Measurements from ENCODE around the gene PPP2R1B. TPM values are rescaled to one million over a fixed set of nuclear protein-coding genes. Genes with fewer than 3 reads are reported as not detected.
"Not testable (repeated sequence)": the region's sequence is repeated elsewhere in the genome, so short reads cannot be mapped to it uniquely, and the experiment has no call there.

PPP2R1B gene
- total and polyA plus RNA-seq, 7 experiments from 2014 or later = 15.1 to 49.2 (median 33.1) TPM

DNA sequence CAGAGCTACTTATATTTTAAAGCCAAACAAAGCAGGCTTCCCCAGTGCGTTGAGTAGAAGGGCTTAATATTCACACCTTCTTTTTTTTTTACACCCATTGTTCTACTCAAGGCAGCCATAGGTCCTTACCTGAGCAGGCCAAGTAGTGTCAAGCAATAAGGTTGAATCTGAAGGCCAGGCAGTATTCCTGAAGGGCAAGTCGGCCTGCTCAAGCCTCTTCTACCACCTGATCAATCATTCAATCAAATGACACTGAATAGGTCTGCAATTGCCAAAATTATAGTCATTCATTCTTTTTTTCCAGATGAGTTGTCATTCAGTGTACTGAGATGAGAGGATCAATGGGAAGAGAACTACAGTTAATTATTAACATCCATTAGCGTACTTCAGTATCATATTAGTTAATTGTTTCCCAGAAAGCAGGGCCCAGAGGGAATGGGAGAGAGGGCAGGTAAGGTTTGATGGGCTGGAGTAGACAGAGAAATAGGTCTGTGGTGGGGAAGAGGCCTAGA lies 11.9 kb upstream of the PPP2R1B start:
- H3K9me3 Mint-ChIP-seq = no peaks in the 10 kb centered on the region
- ChIA-PET CTCF (interaction anchor here (0.6 to 4.2 kb wide), 12 partner anchors 11 to 415 kb away, joined by 4 to 42 read pairs (median 8); partner anchors contain the start of gene PPP2R1B), POLR2A (no interaction called here)
- no peak for ATAC-seq
- no peaks in the 10 kb centered on the region for H3K36me3 Mint-ChIP-seq
- no peaks in the 10 kb centered on the region for H3K27me3 ChIP-seq (ENCODE audit: control insufficient read depth in 2 of 2, insufficient read depth in 2 of 2, low read length in 2 of 2)
- H3K36me3 ChIP-seq (ENCODE audit: control insufficient read depth in 2 of 3, insufficient read depth in 3 of 3, low read length in 3 of 3) = no peaks in the 10 kb centered on the region
- no peak overlapping the region for H3K27ac Mint-ChIP-seq
- no peaks in the 10 kb centered on the region for H3K27me3 Mint-ChIP-seq
- no peak overlapping the region for H3K4me3 Mint-ChIP-seq
- H3K4me3 ChIP-seq (ENCODE audit: low read length) = no peak overlapping the region
- H3K27ac ChIP-seq (ENCODE audit: low read depth, low read length) = no peak overlapping the region
- H3K4me1 Mint-ChIP-seq = no peaks in the 10 kb centered on the region
- H3K9me3 ChIP-seq (ENCODE audit: control insufficient read depth in 2 of 3, low read length in 3 of 3) = no peaks in the 10 kb centered on the region
- intact Hi-C loops (cut with micrococcal nuclease) = no loop called here
- no peaks in the 10 kb centered on the region for H3K4me1 ChIP-seq (ENCODE audit: control insufficient read depth in 2 of 2, insufficient read depth in 2 of 2, low read length in 2 of 2)
- no peak for DNase-seq

DNA sequence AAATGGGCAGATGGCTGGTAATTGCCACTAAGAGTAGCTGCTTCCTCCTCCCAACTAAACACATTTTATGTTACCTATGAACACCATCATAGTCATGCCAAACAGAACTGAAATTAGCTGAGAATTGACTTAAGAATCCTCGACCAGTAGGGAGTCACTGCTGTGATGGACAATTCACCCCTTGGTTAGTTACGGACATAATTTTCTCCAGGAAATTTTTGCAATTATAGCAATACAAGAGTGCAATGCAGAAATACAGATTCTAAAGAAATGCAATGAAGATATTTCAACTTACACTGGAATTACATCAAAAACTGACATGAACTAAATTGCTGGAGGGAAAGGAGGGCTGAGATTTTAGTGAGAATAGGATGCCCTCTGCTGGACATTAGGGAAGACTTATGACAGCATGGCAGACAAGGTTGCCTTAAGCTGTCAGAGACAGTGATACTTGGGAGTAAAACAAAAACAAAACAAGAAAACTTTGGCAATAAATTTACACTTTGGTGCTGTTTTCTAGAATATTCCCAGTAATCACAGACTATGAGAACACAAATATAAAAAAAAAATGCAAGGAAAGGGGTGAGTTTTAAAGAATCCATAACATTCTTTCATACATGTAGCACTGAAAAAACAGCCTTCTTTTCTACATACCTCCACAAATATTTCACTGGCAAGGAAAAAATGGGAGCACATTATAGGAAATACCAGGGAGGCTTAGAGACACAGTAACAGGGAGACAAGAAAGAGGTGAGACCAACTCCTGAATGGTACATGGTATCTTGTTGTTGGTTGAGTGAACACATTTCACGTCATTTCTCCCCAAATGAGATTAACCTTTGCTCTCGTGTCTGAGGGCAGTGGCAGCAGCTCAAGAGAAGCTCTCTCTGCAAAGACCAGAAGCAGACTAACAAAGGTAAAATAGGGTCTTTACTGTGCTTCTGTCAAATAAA lies 11.2 kb upstream of the PPP2R1B start:
- H3K27me3 Mint-ChIP-seq = no peaks in the 10 kb centered on the region
- Histone ChIP-seq H3K27ac (ENCODE audit: low read depth, low read length) (no peak overlapping the region), H3K27me3 (ENCODE audit: control insufficient read depth in 2 of 2, insufficient read depth in 2 of 2, low read length in 2 of 2) (no peaks in the 10 kb centered on the region), H3K4me3 (ENCODE audit: low read length) (no peak overlapping the region), H3K36me3 (ENCODE audit: control insufficient read depth in 2 of 3, insufficient read depth in 3 of 3, low read length in 3 of 3) (no peaks in the 10 kb centered on the region), H3K9me3 (ENCODE audit: control insufficient read depth in 2 of 3, low read length in 3 of 3) (no peaks in the 10 kb centered on the region), H3K4me1 (ENCODE audit: control insufficient read depth in 2 of 2, insufficient read depth in 2 of 2, low read length in 2 of 2) (no peaks in the 10 kb centered on the region)
- H3K27ac Mint-ChIP-seq = no peak overlapping the region
- H3K9me3 Mint-ChIP-seq = no peaks in the 10 kb centered on the region
- no peaks in the 10 kb centered on the region for H3K36me3 Mint-ChIP-seq
- H3K4me3 Mint-ChIP-seq = no peak overlapping the region
- ChIA-PET POLR2A (interaction anchor here (1.1 kb wide), 1 partner anchor 175 kb away, joined by 4 read pairs; the partner anchor contains the start of gene SIK2), CTCF (interaction anchor here (0.6 to 4.2 kb wide), 15 partner anchors 11 to 414 kb away, joined by 3 to 42 read pairs (median 7); partner anchors contain the start of gene PPP2R1B)
- ATAC-seq = peak; percentile 89
- no peaks in the 10 kb centered on the region for H3K4me1 Mint-ChIP-seq
- intact Hi-C loops (cut with micrococcal nuclease) = loop anchor here (1.0 to 2.0 kb wide), 6 partner anchors 11 to 323 kb away; partner anchors contain the start of genes SIK2 (in 2 of the 2) and PPP2R1B (in 1 of the 2)
- DNase-seq = peak in 7 of 9 donors; percentile 43 to 71 (median 57)

DNA sequence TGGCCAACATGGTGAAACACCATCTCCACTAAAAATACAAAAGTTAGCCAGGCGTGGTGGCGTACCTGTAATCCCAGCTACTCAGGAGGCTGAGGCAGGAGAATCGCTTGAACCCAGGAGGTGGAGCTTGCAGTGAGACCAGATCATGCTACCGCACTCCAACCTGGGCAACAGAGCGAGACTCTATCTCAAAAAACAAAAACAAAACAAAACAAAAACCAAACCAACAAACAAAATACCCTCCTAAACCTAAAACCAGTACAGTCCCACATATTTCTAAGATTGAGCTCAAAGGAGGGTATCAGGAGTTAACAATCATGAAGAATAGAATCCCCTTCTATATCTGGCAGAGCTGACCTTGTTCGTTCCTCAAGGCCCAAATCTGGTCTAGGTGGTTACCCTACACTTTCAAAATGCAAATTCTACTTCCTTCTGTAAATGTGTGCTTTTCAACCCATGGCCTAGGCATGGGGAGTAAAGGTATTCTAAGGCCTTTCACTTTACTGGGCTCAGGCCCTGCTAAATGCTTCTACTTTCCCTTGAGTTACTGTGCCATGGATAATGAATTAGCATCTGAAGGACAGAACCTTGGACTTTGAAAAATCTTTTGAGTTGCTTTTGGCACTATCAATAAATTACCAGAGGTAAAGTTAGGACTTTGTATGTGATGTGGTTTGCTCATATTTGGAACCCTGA lies 10.4 kb upstream of the PPP2R1B start:
- intact Hi-C loops (cut with micrococcal nuclease) = loop anchor here (1.0 to 2.0 kb wide), 6 partner anchors 10 to 322 kb away; partner anchors contain the start of genes SIK2 (in 2 of the 2) and PPP2R1B (in 1 of the 2)
- Histone ChIP-seq H3K36me3 (ENCODE audit: control insufficient read depth in 2 of 3, insufficient read depth in 3 of 3, low read length in 3 of 3) (no peaks in the 10 kb centered on the region), H3K27ac (ENCODE audit: low read depth, low read length) (no peak overlapping the region), H3K4me3 (ENCODE audit: low read length) (no peak overlapping the region), H3K9me3 (ENCODE audit: control insufficient read depth in 2 of 3, low read length in 3 of 3) (no peaks in the 10 kb centered on the region), H3K27me3 (ENCODE audit: control insufficient read depth in 2 of 2, insufficient read depth in 2 of 2, low read length in 2 of 2) (no peaks in the 10 kb centered on the region), H3K4me1 (ENCODE audit: control insufficient read depth in 2 of 2, insufficient read depth in 2 of 2, low read length in 2 of 2) (no peaks in the 10 kb centered on the region)
- no peak for DNase-seq
- no peaks in the 10 kb centered on the region for H3K9me3 Mint-ChIP-seq
- ATAC-seq = peak; percentile 46
- ChIA-PET CTCF (interaction anchor here (0.6 to 4.2 kb wide), 15 partner anchors 10 to 230 kb away, joined by 3 to 42 read pairs (median 7); partner anchors contain the start of gene PPP2R1B), POLR2A (interaction anchor here (1.1 kb wide), 2 partner anchors 11 to 174 kb away, joined by 4 to 5 read pairs; partner anchors contain the start of genes PPP2R1B and SIK2)
- H3K27ac Mint-ChIP-seq = no peak overlapping the region
- H3K36me3 Mint-ChIP-seq = no peaks in the 10 kb centered on the region
- no peaks in the 10 kb centered on the region for H3K27me3 Mint-ChIP-seq
- no peaks in the 10 kb centered on the region for H3K4me1 Mint-ChIP-seq
- no peak overlapping the region for H3K4me3 Mint-ChIP-seq

DNA sequence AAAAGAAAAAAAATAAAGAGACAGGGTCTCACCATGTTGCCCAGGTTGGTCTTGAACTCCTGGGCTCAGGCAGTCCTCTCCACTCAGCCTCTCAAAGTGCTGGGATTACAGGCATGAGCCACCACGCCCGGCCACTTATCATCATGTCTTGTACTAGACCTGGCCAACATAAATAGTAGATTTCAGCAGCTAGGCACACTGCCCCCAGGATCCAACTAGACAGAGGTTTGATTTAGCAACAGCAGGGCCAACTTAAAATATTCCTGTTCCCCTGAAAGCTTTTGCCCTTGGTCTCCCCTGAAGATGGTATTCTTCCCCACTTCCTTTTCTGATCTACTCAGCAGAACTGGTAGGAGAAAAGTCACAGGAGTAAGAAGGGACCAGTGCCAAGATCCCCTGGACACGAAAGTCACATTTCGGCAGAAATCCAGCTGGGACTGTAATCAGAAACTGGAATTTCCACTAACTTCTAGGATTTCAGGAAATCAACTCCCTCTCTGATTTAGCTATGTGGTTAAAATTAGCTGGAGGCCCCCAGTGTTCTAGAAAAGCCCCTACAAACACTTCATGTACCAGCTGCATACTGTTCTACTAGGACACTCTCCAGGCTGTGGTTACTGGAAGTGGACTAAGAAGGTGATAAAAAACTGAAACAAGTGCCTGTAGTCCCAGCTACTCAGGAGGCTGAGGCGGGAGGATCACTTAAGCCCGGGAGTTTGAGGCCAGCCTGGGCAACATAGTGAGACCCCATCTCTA lies 8.9 kb upstream of the PPP2R1B start:
- no peaks in the 10 kb centered on the region for H3K9me3 ChIP-seq (ENCODE audit: control insufficient read depth in 2 of 3, low read length in 3 of 3)
- CTCF ChIA-PET = interaction anchor here (0.7 to 4.2 kb wide), 4 partner anchors 120 to 191 kb away, joined by 3 to 42 read pairs (median 5); no protein-coding TSS in a partner anchor
- H3K36me3 ChIP-seq (ENCODE audit: control insufficient read depth in 2 of 3, insufficient read depth in 3 of 3, low read length in 3 of 3) = no peaks in the 10 kb centered on the region
- H3K4me1 ChIP-seq (ENCODE audit: control insufficient read depth in 2 of 2, insufficient read depth in 2 of 2, low read length in 2 of 2) = no peaks in the 10 kb centered on the region
- DNase-seq (no peak), ATAC-seq (no peak)
- no peak overlapping the region for H3K27ac ChIP-seq (ENCODE audit: low read depth, low read length)
- no peak overlapping the region for H3K4me3 ChIP-seq (ENCODE audit: low read length)
- Mint-ChIP-seq H3K36me3 (peaks cover 0 to 3% (median 0%) of the 10 kb centered on the region in 5 donors), H3K27ac (no peak overlapping the region), H3K4me3 (no peak overlapping the region), H3K9me3 (no peaks in the 10 kb centered on the region), H3K27me3 (no peaks in the 10 kb centered on the region), H3K4me1 (no peaks in the 10 kb centered on the region)
- POLR2A ChIA-PET = interaction anchor here (1.1 to 1.2 kb wide), 2 partner anchors 8 to 10 kb away, joined by 5 read pairs; partner anchors contain the start of gene PPP2R1B
- H3K27me3 ChIP-seq (ENCODE audit: control insufficient read depth in 2 of 2, insufficient read depth in 2 of 2, low read length in 2 of 2) = no peaks in the 10 kb centered on the region
- intact Hi-C loops (cut with micrococcal nuclease) = no loop called here

GRCh38 chr11:111772535-111772934 lies 6.3 kb upstream of the PPP2R1B start:
- Histone ChIP-seq H3K4me1 (ENCODE audit: control insufficient read depth in 2 of 2, insufficient read depth in 2 of 2, low read length in 2 of 2) (no peaks in the 10 kb centered on the region), H3K27me3 (ENCODE audit: control insufficient read depth in 2 of 2, insufficient read depth in 2 of 2, low read length in 2 of 2) (no peaks in the 10 kb centered on the region), H3K27ac (ENCODE audit: low read depth, low read length) (no peak overlapping the region), H3K4me3 (ENCODE audit: low read length) (no peak overlapping the region), H3K36me3 (ENCODE audit: control insufficient read depth in 2 of 3, insufficient read depth in 3 of 3, low read length in 3 of 3) (no peaks in the 10 kb centered on the region), H3K9me3 (ENCODE audit: control insufficient read depth in 2 of 3, low read length in 3 of 3) (no peaks in the 10 kb centered on the region)
- ATAC-seq = no peak
- Mint-ChIP-seq H3K4me3 (no peak overlapping the region), H3K36me3 (peaks cover 0 to 3% (median 0%) of the 10 kb centered on the region in 5 donors), H3K27me3 (no peaks in the 10 kb centered on the region), H3K9me3 (no peaks in the 10 kb centered on the region), H3K4me1 (no peaks in the 10 kb centered on the region), H3K27ac (no peak overlapping the region)
- DNase-seq = no peak
- intact Hi-C loops (cut with micrococcal nuclease) = no loop called here
- CTCF ChIA-PET = interaction anchor here (0.9 to 1.4 kb wide), 2 partner anchors 9 to 186 kb away, joined by 3 read pairs; no protein-coding TSS in a partner anchor
- POLR2A ChIA-PET = no interaction called here

DNA sequence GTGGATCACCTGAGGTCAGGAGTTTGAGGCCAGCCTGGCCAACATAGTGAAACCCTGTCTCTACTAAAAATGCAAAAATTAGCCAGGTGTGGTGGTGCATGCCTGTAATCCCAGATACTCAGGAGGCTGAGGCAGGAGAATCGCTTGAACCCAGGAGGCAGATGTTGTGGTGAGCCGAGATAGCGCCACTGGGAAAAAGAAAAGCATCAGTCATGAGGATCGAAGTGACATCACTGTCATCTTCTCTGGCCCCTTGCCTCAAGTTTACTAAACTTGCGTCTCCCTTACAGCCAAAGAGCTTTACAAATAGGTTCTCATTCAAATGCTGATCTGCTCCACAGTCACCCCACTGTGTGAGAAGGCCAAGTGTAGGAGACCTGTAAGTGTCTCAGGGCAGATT lies 5.0 kb upstream of the PPP2R1B start:
- CTCF ChIA-PET; H3K27me3 Mint-ChIP-seq; intact Hi-C loops (cut with micrococcal nuclease); H3K4me1 Mint-ChIP-seq; H3K4me1 ChIP-seq (ENCODE audit: control insufficient read depth in 2 of 2, insufficient read depth in 2 of 2, low read length in 2 of 2); POLR2A ChIA-PET; H3K36me3 ChIP-seq (ENCODE audit: control insufficient read depth in 2 of 3, insufficient read depth in 3 of 3, low read length in 3 of 3); H3K9me3 Mint-ChIP-seq; H3K27me3 ChIP-seq (ENCODE audit: control insufficient read depth in 2 of 2, insufficient read depth in 2 of 2, low read length in 2 of 2); H3K4me3 ChIP-seq (ENCODE audit: low read length); DNase-seq; H3K4me3 Mint-ChIP-seq; ATAC-seq; H3K9me3 ChIP-seq (ENCODE audit: control insufficient read depth in 2 of 3, low read length in 3 of 3); H3K27ac Mint-ChIP-seq; H3K27ac ChIP-seq (ENCODE audit: low read depth, low read length); H3K36me3 Mint-ChIP-seq: not testable (repeated sequence)

Data from naive thymus-derived CD4-positive, alpha-beta T cell (primary cell).